Suprapubic skin (tissue), 4 donors: ENCODE measurements around the gene SEMA5A.

Experiments
- CTCF ChIP-seq, 2 donors: fragments of 200-600 bp in 1 of 2; fragments of 450-650 bp in 1 of 2; sonication (generic) in 1 of 2; IDR thresholded peaks; one replicate each; pipeline ENCODE4 v1.5.1; 2016 to 2019; ENCODE audit warnings: antibody characterized with exemption in 2 of 2, mild to moderate bottlenecking in 1 of 2, moderate library complexity in 1 of 2
- EP300 ChIP-seq: sonication (generic); formaldehyde crosslinking; IDR thresholded peaks from one replicate; pipeline ENCODE4 v1.6.1; 2017; ENCODE audit warnings: antibody characterized with exemption
- POLR2A ChIP-seq, 2 donors: fragments of 450-650 bp; IDR thresholded peaks; one replicate each; pipeline ENCODE4 v1.6.1; 2017; ENCODE audit warnings: antibody characterized with exemption in 2 of 2, mild to moderate bottlenecking in 2 of 2, moderate library complexity in 2 of 2
- POLR2AphosphoS5 ChIP-seq, 3 donors: sonication (generic); formaldehyde crosslinking; IDR thresholded peaks; one replicate each; pipeline ENCODE4 v1.6.1; 2017; ENCODE audit warnings: antibody characterized with exemption in 3 of 3

GRCh38 chr5:9183992-9184391, 361.9 kb downstream of the SEMA5A start:
- TF ChIP-seq CTCF (IDR thresholded peaks at IDR 0.05) (no peak), POLR2AphosphoS5 (IDR thresholded peaks at IDR 0.05) (no peak), POLR2A (IDR thresholded peaks at IDR 0.05) (no peak), EP300 (no peak)
